HepG2 (cell line): ENCODE results near the gene PPP6R2. TPM values are rescaled to one million over a fixed set of nuclear protein-coding genes. Genes with fewer than 3 reads are reported as not detected.

Experiments
- ATAC-seq: fragments of 200-7000 bp; cut with Tn5 transposase; 3 replicates; pipeline ENCODE4 v1.9.1; 2020; ENCODE audit warnings: mild to moderate bottlenecking, moderate library complexity
- BruUV-seq: library from RNA; stranded (reverse); fragments of 400-500 nt; replicated peaks from 2 replicates; lab custom pipeline; 2021; lab: Mats Ljungman, UMichigan
- CTCF ChIA-PET: fragments of 300-600 bp; formaldehyde crosslinking; extraction: SDS; loops from one replicate; lab custom pipeline; 2021; ENCODE audit warnings: low total read pairs, inconsistent platforms, low intra/inter-chr PET ratio; lab: Yijun Ruan, JAX
- POLR2A ChIA-PET: fragments of 350-600 bp; sonication (Branson Sonifier 250); formaldehyde crosslinking; loops from one replicate; lab custom pipeline; 2020; ENCODE audit warnings: antibody characterized with exemption, inconsistent platforms; lab: Yijun Ruan, JAX
- DNase-seq: peaks from one replicate; pipeline ENCODE4 v3.0.0-alpha.2; 2015; ENCODE audit warnings: low spot score
- FAIRE-seq: peaks from 3 replicates; lab custom pipeline; 2011; peaks lifted over from hg19 to GRCh38; lab: Jason Lieb, UNC
- H2AFZ ChIP-seq: one replicate; pipeline ENCODE4 v1.6.1; 2011; ENCODE audit warnings: low read length, inconsistent platforms
- H3K27ac ChIP-seq: fragments of 300-600 bp; 3 replicates; pipeline ENCODE4 v1.8.0; 2011; ENCODE audit warnings: mixed run types, mild to moderate bottlenecking, mixed read lengths, low read length, inconsistent platforms; ENCODE audit not compliant: insufficient read depth; ENCODE audit errors: extremely low read length
- H3K27me3 ChIP-seq, 2 experiments: fragments of 200-600 bp in 1 of 2; 2 replicates in 1 of 2; 3 replicates in 1 of 2; pipeline versions ENCODE4 v1.6.0 to v1.8.0; 2011; ENCODE audit warnings: low read length in 2 of 2, mild to moderate bottlenecking in 2 of 2, moderate library complexity in 2 of 2, inconsistent platforms in 1 of 2; ENCODE audit not compliant: insufficient read depth in 2 of 2, control insufficient read depth in 1 of 2
- H3K36me3 ChIP-seq, 2 experiments: fragments of 200-600 bp in 1 of 2; replicated peaks in 1 of 2; 2 replicates in 1 of 2; 3 replicates in 1 of 2; pipeline versions ENCODE4 v1.5.1 to v1.8.0; 2011; ENCODE audit warnings: low read length in 2 of 2, inconsistent platforms in 1 of 2; ENCODE audit not compliant: insufficient read depth in 2 of 2, control insufficient read depth in 1 of 2
- H3K4me1 ChIP-seq: 2 replicates; pipeline ENCODE4 v1.5.1; 2012; ENCODE audit warnings: low read length, inconsistent platforms; ENCODE audit not compliant: insufficient read depth
- H3K4me2 ChIP-seq: 2 replicates; pipeline ENCODE4 v1.6.0; 2011; ENCODE audit warnings: low read depth, low read length, inconsistent platforms
- H3K4me3 ChIP-seq, 3 experiments: fragments of 200-600 bp in 1 of 3; sonication (generic), shearing (Covaris generic) in 1 of 3; replicated peaks in 1 of 3; 2 replicates each; pipeline ENCODE4 v1.5.1; 2011 to 2016; ENCODE audit warnings: low read length in 3 of 3, inconsistent platforms in 2 of 3, low read depth in 2 of 3, mild to moderate bottlenecking in 2 of 3, control low read depth in 1 of 3, mixed read lengths in 1 of 3; ENCODE audit not compliant: insufficient read depth in 1 of 3
- H3K79me2 ChIP-seq: one replicate; pipeline ENCODE4 v1.6.1; 2011; ENCODE audit warnings: low read length, inconsistent platforms; ENCODE audit not compliant: insufficient read depth
- H3K9ac ChIP-seq: 2 replicates; pipeline ENCODE4 v1.6.0; 2011; ENCODE audit warnings: mild to moderate bottlenecking, low read depth, low read length, inconsistent platforms; ENCODE audit not compliant: insufficient read depth
- H3K9me3 ChIP-seq: 2 replicates; pipeline ENCODE4 v1.5.1; 2012; ENCODE audit warnings: mild to moderate bottlenecking, low read length
- H4K20me1 ChIP-seq: 2 replicates; pipeline ENCODE4 v1.6.0; 2011; ENCODE audit warnings: inconsistent platforms, mild to moderate bottlenecking, low read length, moderate library complexity; ENCODE audit not compliant: insufficient read depth
- AGO2 ChIP-seq: fragments of 200-400 bp; formaldehyde crosslinking; optimal IDR thresholded peaks from 2 replicates; pipeline ENCODE3; 2017; ENCODE audit warnings: mild to moderate bottlenecking, low read depth, low read length, moderate library complexity
- HDAC2 ChIP-seq: sonication (generic); formaldehyde crosslinking; IDR thresholded peaks from 2 replicates; pipeline ENCODE4 v1.4.0; 2020; ENCODE audit warnings: missing genetic modification reagents
- HIVEP1 ChIP-seq: sonication (generic); formaldehyde crosslinking; IDR thresholded peaks from 2 replicates; pipeline ENCODE4 v1.4.0; 2020; ENCODE audit warnings: mild to moderate bottlenecking, missing genetic modification reagents
- KLF9 ChIP-seq: IDR thresholded peaks from 2 replicates; pipeline ENCODE4 v1.6.1; 2016; ENCODE audit warnings: low read depth
- POLR2A ChIP-seq, 2 experiments: IDR thresholded peaks; 2 replicates each; pipeline ENCODE4 v1.6.1; 2011; ENCODE audit warnings: low read depth in 2 of 2, low read length in 2 of 2, mild to moderate bottlenecking in 1 of 2, moderate library complexity in 1 of 2; ENCODE audit not compliant: insufficient read depth in 1 of 2
- POLR2AphosphoS5 ChIP-seq: IDR thresholded peaks from 2 replicates; pipeline ENCODE4 v1.6.1; 2012; ENCODE audit warnings: low read depth, low read length
- RBAK ChIP-seq: sonication (generic); formaldehyde crosslinking; IDR thresholded peaks from 2 replicates; pipeline ENCODE4 v1.5.1; 2020; ENCODE audit warnings: mild to moderate bottlenecking, missing genetic modification reagents
- TFDP1 ChIP-seq: IDR thresholded peaks from 2 replicates; pipeline ENCODE4 v1.6.1; 2016; ENCODE audit warnings: missing compliant biosample characterization, missing genetic modification reagents, borderline replicate concordance
- TRAFD1 ChIP-seq: sonication (generic); formaldehyde crosslinking; IDR thresholded peaks from 2 replicates; pipeline ENCODE4 v1.5.1; 2020; ENCODE audit warnings: missing genetic modification reagents, mild to moderate bottlenecking, borderline replicate concordance
- WGBS: methylation state at CpG from one replicate; pipeline ENCODE4 v1.1.6; 2017; ENCODE audit warnings: low lambda C conversion rate; 5-methylcytosine and 5-hydroxymethylcytosine counted together
- in situ Hi-C: cut with HindIII; loops from 2 replicates; pipeline ENCODE4 v1.10.0; 2017; ENCODE audit warnings: low pct_unique_long_range_greater_than_20kb; ENCODE audit not compliant: extremely low pct_ligation_motif_present
- intact Hi-C: fragments of 100-400 bp; cut with micrococcal nuclease; formaldehyde crosslinking; loops from one replicate; pipeline ENCODE4 v1.10.0; 2022; ENCODE audit not compliant: unreplicated experiment
- polyA plus RNA-seq, 8 experiments: library from polyadenylated mRNA; depleted of rRNA in 3 of 8; stranded (reverse) in 7 of 8; unstranded in 1 of 8; fragments of >200 nt; fragmentation: Illumina TruSeq in 4 of 8; extraction: Trizol in 4 of 8; gene quantifications; 2 replicates each; pipeline versions ENCODE4 v1.2.1 to v1.2.3, GENCODE V29; 2011 to 2016; ENCODE audit warnings: low read depth in 4 of 8, missing spikeins in 1 of 8, mixed read lengths in 1 of 8; ENCODE audit not compliant: insufficient read depth in 1 of 8
- total RNA-seq, 5 experiments: library from RNA; depleted of rRNA; stranded (reverse); fragments of >200 nt; fragmentation: Illumina TruSeq; extraction: Trizol; gene quantifications; 2 replicates each; pipeline ENCODE4 v1.2.3, GENCODE V29; 2016; ENCODE audit warnings: low read depth in 1 of 5
- TF ChIP-seq, protein P1 (sequence below): IDR thresholded peaks from 2 replicates; pipeline ENCODE4 v1.6.1; 2016; ENCODE audit warnings: low read depth, control low read depth

The PPP6R2 gene
- total and polyA plus RNA-seq, 2 of the 13 experiments (the other 11 are each of a cell fraction or from before 2014, with no cell fraction given) = 55.0 to 102 TPM

DNA sequence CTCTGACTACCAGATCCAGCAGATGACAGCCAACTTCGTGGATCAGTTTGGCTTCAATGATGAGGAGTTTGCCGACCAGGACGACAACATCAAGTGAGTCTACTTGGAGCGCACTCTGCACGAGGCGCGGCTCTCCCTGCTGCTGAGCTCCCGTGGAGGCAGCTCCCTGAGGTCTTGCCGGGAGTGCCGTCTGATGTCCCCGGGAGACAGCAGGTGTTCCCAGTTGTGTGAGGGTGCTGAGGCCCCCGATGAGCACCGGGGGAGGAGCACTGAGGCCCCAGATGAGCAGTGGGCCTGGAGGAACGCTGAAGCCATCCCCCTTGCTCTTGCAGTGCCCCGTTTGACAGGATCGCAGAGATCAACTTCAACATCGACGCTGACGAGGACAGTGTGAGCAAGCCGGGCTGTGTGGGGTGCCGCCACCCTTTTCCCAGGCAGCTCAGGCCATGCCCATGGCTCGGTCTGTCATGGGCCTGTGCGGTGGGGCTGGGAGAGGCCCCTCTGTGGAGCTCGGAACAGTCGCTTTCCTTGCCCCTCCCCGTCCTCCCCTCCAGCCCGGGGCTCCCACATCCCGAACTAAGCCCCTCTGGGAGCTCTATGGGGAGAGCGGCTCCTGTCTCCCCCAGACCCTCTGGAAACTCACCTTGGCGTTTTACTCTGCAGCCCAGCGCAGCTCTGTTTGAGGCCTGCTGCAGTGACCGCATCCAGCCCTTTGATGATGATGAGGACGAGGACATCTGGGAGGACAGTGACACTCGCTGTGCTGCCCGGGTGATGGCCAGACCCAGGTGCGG, 94.6 kb downstream of the PPP6R2 start:
- ATAC-seq = no peak
- Histone ChIP-seq H3K4me2 (no peak overlapping the region), H4K20me1 (no peaks in the 10 kb centered on the region), H3K9me3 (no peaks in the 10 kb centered on the region), H3K36me3 (peaks cover 48 to 56% of the 10 kb centered on the region in 2 experiments; a peak in 4 of 5 replicates), H3K9ac (no peak overlapping the region), H3K4me3 (no peak overlapping the region), H3K27me3 (no peaks in the 10 kb centered on the region), H3K79me2 (no peaks in the 10 kb centered on the region), H3K27ac (no peak overlapping the region), H2AFZ (no peak overlapping the region), H3K4me1 (no peaks in the 10 kb centered on the region)
- FAIRE-seq = no peak
- DNase-seq = no peak
- BruUV-seq = no TSS peak
- intact Hi-C loops = no loop called here
- CTCF ChIA-PET = no interaction called here
- POLR2A ChIA-PET = no interaction called here
- in situ Hi-C loops = no loop called here
- 94% methylated on average over 27 of the region's 36 CpGs for WGBS
- TF ChIP-seq POLR2A (IDR thresholded peaks at IDR 0.05; ENCODE audit: insufficient read depth in 1 of 2, low read depth in 2 of 2, low read length in 2 of 2) (peak in 1 of 2 experiments; percentile 37; a peak in 1 of 4 replicates), AGO2 (peak; percentile 73), POLR2AphosphoS5 (peak; percentile 13; the same call in 1 of the 2 replicates), HDAC2 (CRISPR knock-in tag) (no peak), RBAK (CRISPR knock-in tag) (no peak), KLF9 (CRISPR knock-in tag) (no peak), HIVEP1 (CRISPR knock-in tag) (no peak), TFDP1 (no peak), TRAFD1 (CRISPR knock-in tag) (no peak)
- TF ChIP-seq, protein P1, sequence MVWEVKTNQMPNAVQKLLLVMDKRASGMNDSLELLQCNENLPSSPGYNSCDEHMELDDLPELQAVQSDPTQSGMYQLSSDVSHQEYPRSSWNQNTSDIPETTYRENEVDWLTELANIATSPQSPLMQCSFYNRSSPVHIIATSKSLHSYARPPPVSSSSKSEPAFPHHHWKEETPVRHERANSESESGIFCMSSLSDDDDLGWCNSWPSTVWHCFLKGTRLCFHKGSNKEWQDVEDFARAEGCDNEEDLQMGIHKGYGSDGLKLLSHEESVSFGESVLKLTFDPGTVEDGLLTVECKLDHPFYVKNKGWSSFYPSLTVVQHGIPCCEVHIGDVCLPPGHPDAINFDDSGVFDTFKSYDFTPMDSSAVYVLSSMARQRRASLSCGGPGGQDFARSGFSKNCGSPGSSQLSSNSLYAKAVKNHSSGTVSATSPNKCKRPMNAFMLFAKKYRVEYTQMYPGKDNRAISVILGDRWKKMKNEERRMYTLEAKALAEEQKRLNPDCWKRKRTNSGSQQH (CRISPR knock-in tag) = no peak
